Measurements from ENCODE around the gene SVEP1.

The SVEP1 gene

DNA sequence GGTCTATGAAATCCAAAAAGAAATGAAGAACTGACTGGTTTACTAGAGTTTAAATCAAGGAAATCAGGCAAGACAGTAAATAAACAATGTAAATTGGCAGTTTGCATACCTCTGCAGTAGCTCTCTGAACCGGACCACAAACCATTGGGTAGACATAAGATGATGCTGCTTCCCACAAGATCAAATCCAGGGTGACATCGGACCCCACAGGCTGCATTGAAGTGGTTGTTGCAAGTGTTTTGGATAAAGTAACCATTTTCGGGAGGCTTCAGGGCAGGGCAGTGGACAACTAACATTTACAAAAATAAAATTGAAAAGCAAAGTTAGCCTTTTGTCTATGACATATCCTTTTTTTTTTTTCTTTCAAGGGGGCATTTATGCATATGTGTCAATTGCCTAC lies 66.7 kb downstream of the SVEP1 start:
- no peak for TF ChIP-seq L3MBTL2 (conservative IDR thresholded peaks at IDR 0.05)
- no peak for TF ChIP-seq FOXK2 (IDR thresholded peaks at IDR 0.05)
- no peak for TF ChIP-seq SUZ12 (IDR thresholded peaks at IDR 0.05)
- no peak for TF ChIP-seq FOXA1 (IDR thresholded peaks at IDR 0.05)
- no peak for TF ChIP-seq NFRKB (IDR thresholded peaks at IDR 0.05)
- TF ChIP-seq TARDBP (IDR thresholded peaks at IDR 0.05): no peak
- no peak for TF ChIP-seq LEF1 (IDR thresholded peaks at IDR 0.05; ENCODE audit: borderline replicate concordance)
- TF ChIP-seq ZNF384 (IDR thresholded peaks at IDR 0.05): no peak
- TF ChIP-seq CTBP1 (IDR thresholded peaks at IDR 0.05; ENCODE audit: borderline replicate concordance): no peak
- TF ChIP-seq ARNT (IDR thresholded peaks at IDR 0.05): no peak
- CTCF ChIA-PET: no interaction called here
- no peak for DNase-seq (ENCODE audit: extremely low spot score)
- POLR2A ChIA-PET: no interaction called here

DNA sequence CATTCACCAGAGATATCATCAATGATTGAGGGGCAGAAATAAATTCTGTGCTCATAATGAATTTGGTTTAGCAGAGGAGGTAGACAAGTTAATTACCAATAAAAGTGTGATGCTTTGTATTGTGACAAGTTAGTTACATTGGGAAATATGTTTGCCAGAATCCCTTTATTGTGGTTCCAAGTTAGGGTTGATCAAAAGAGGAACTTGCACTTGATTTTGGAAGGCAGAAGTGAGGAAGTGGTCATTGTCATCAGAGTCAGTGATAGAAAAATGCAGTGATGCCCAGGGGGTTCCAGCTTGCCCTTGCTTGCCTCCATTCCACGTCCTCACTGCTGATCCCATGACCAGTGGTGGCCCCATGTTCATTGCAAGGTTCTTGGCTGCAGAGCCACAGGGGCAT lies 69.7 kb downstream of the SVEP1 start:
- POLR2A ChIA-PET: no interaction called here
- TF ChIP-seq SUZ12 (IDR thresholded peaks at IDR 0.05) (no peak), PKNOX1 (IDR thresholded peaks at IDR 0.05) (no peak), TARDBP (IDR thresholded peaks at IDR 0.05) (no peak), FOXK2 (IDR thresholded peaks at IDR 0.05) (no peak), LEF1 (IDR thresholded peaks at IDR 0.05; ENCODE audit: borderline replicate concordance) (no peak), ELF4 (IDR thresholded peaks at IDR 0.05) (no peak), HDGF (IDR thresholded peaks at IDR 0.05; ENCODE audit: borderline replicate concordance) (no peak), FOXM1 (IDR thresholded peaks at IDR 0.05; ENCODE audit: borderline replicate concordance) (no peak), CTBP1 (IDR thresholded peaks at IDR 0.05; ENCODE audit: borderline replicate concordance) (no peak)
- CTCF ChIA-PET: no interaction called here
- no peak for DNase-seq (ENCODE audit: extremely low spot score)

- POLR2A ChIA-PET: no interaction called here
- CTCF ChIA-PET: no interaction called here
- DNase-seq (ENCODE audit: extremely low spot score): no peak
- TF ChIP-seq L3MBTL2 (conservative IDR thresholded peaks at IDR 0.05): no peak
- TF ChIP-seq ZNF384 (IDR thresholded peaks at IDR 0.05): no peak
- TF ChIP-seq SP1 (IDR thresholded peaks at IDR 0.05): no peak
- TF ChIP-seq ELF4 (IDR thresholded peaks at IDR 0.05): no peak
- TF ChIP-seq PKNOX1 (IDR thresholded peaks at IDR 0.05): no peak
- TF ChIP-seq ARNT (IDR thresholded peaks at IDR 0.05): no peak
- no peak for TF ChIP-seq TARDBP (IDR thresholded peaks at IDR 0.05)
- no peak for TF ChIP-seq BHLHE40 (IDR thresholded peaks at IDR 0.05; ENCODE audit: borderline replicate concordance)
- TF ChIP-seq FOXM1 (IDR thresholded peaks at IDR 0.05; ENCODE audit: borderline replicate concordance): no peak
- TF ChIP-seq SUZ12 (IDR thresholded peaks at IDR 0.05): no peak
- TF ChIP-seq LEF1 (IDR thresholded peaks at IDR 0.05; ENCODE audit: borderline replicate concordance): no peak
These were observed 76.7 kb downstream of the SVEP1 start for GRCh38 chr9:110502842-110503241.

- TF ChIP-seq PKNOX1 (IDR thresholded peaks at IDR 0.05): no peak
- no peak for TF ChIP-seq L3MBTL2 (conservative IDR thresholded peaks at IDR 0.05)
- no peak for TF ChIP-seq HDGF (IDR thresholded peaks at IDR 0.05; ENCODE audit: borderline replicate concordance)
- TF ChIP-seq LEF1 (IDR thresholded peaks at IDR 0.05; ENCODE audit: borderline replicate concordance): no peak
- TF ChIP-seq TARDBP (IDR thresholded peaks at IDR 0.05): no peak
- TF ChIP-seq SUZ12 (IDR thresholded peaks at IDR 0.05): no peak
- TF ChIP-seq ELF4 (IDR thresholded peaks at IDR 0.05): no peak
- no peak for DNase-seq (ENCODE audit: extremely low spot score)
- CTCF ChIA-PET: no interaction called here
- POLR2A ChIA-PET: no interaction called here
These were observed 79.9 kb downstream of the SVEP1 start for GRCh38 chr9:110499608-110500007.

DNA sequence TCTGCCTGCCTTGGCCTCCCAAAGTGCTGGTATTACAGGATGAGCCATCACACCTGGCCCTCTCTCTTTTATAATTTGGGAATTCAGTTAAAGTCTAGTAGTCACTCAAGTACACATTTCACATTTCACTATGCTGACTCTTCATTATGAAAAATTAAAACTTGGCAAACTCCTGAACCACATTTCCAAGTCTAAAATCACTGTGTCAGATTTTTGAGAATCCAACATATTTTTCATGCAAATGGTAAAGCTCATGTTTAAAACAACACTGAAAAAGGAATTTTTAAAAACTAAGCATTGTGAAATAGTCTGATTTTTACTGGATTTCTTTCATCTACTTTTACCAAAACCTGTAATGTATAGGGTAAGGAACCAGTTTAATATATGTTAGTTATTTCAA lies 92.3 kb downstream of the SVEP1 start:
- TF ChIP-seq SP1 (IDR thresholded peaks at IDR 0.05) (no peak), FOXM1 (IDR thresholded peaks at IDR 0.05; ENCODE audit: borderline replicate concordance) (no peak), FOXA1 (IDR thresholded peaks at IDR 0.05) (no peak), LEF1 (IDR thresholded peaks at IDR 0.05; ENCODE audit: borderline replicate concordance) (no peak), SUZ12 (IDR thresholded peaks at IDR 0.05) (no peak), NFRKB (IDR thresholded peaks at IDR 0.05) (no peak), L3MBTL2 (conservative IDR thresholded peaks at IDR 0.05) (no peak), BHLHE40 (IDR thresholded peaks at IDR 0.05; ENCODE audit: borderline replicate concordance) (no peak), TARDBP (IDR thresholded peaks at IDR 0.05) (no peak), CTBP1 (IDR thresholded peaks at IDR 0.05; ENCODE audit: borderline replicate concordance) (no peak), HDGF (IDR thresholded peaks at IDR 0.05; ENCODE audit: borderline replicate concordance) (no peak), ELF4 (IDR thresholded peaks at IDR 0.05) (no peak), ARNT (IDR thresholded peaks at IDR 0.05) (no peak), FOXK2 (IDR thresholded peaks at IDR 0.05) (no peak), PKNOX1 (IDR thresholded peaks at IDR 0.05) (no peak), ZNF384 (IDR thresholded peaks at IDR 0.05) (no peak)
- DNase-seq (ENCODE audit: extremely low spot score): no peak
- CTCF ChIA-PET: no interaction called here
- POLR2A ChIA-PET: no interaction called here

GRCh38 chr9:110486218-110486617 lies 93.3 kb downstream of the SVEP1 start:
- TF ChIP-seq CTBP1 (IDR thresholded peaks at IDR 0.05; ENCODE audit: borderline replicate concordance) (no peak), TARDBP (IDR thresholded peaks at IDR 0.05) (no peak), FOXK2 (IDR thresholded peaks at IDR 0.05) (no peak), ARNT (IDR thresholded peaks at IDR 0.05) (no peak), ELF4 (IDR thresholded peaks at IDR 0.05) (no peak), PKNOX1 (IDR thresholded peaks at IDR 0.05) (no peak), FOXM1 (IDR thresholded peaks at IDR 0.05; ENCODE audit: borderline replicate concordance) (no peak), FOXA1 (IDR thresholded peaks at IDR 0.05) (no peak), L3MBTL2 (conservative IDR thresholded peaks at IDR 0.05) (no peak)
- POLR2A ChIA-PET: no interaction called here
- DNase-seq (ENCODE audit: extremely low spot score): no peak
- CTCF ChIA-PET: no interaction called here

Data from HEK293T (cell line).